OCI-LY1 (cell line): Measurements from ENCODE around the gene SLC37A1.

ENCODE experiments used
- H2AFZ ChIP-seq: fragments of 200-600 bp; sonication (generic), shearing (Covaris generic); 2 replicates; pipeline ENCODE4 v1.6.0; 2014; ENCODE audit warnings: antibody characterized with exemption, mild to moderate bottlenecking, low read length
- H3F3A ChIP-seq: fragments of 200-600 bp; sonication (generic), shearing (Covaris generic); 2 replicates; pipeline ENCODE4 v1.6.0; 2014; ENCODE audit warnings: mild to moderate bottlenecking, antibody characterized with exemption, low read length, moderate library complexity; ENCODE audit not compliant: insufficient read depth
- H3K27ac ChIP-seq: fragments of 200-600 bp; sonication (generic); 2 replicates; pipeline ENCODE4 v1.5.1; 2014; ENCODE audit warnings: low read length, mixed run types, mild to moderate bottlenecking, low read depth; ENCODE audit not compliant: poor library complexity, severe bottlenecking
- H3K27me3 ChIP-seq: fragments of 200-600 bp; sonication (generic); 2 replicates; pipeline ENCODE4 v1.6.0; 2014; ENCODE audit warnings: antibody characterized with exemption, mild to moderate bottlenecking, low read length, moderate library complexity; ENCODE audit not compliant: insufficient read depth
- H3K36me3 ChIP-seq: fragments of 200-600 bp; sonication (generic); 2 replicates; pipeline ENCODE4 v1.6.1; 2014; ENCODE audit warnings: mild to moderate bottlenecking, antibody characterized with exemption, low read length, moderate library complexity, mixed read lengths; ENCODE audit not compliant: insufficient read depth
- H3K4me1 ChIP-seq: fragments of 200-600 bp; sonication (generic); 2 replicates; pipeline ENCODE4 v1.5.1; 2014; ENCODE audit warnings: mild to moderate bottlenecking, low read length, moderate library complexity; ENCODE audit not compliant: insufficient read depth, severe bottlenecking
- H3K4me2 ChIP-seq: fragments of 200-600 bp; sonication (generic), shearing (Covaris generic); 2 replicates; pipeline ENCODE4 v1.6.1; 2014; ENCODE audit warnings: low read length
- H3K4me3 ChIP-seq: fragments of 200-600 bp; sonication (generic); 2 replicates; pipeline ENCODE4 v1.5.1; 2014; ENCODE audit warnings: low read length, low read depth, mild to moderate bottlenecking, mixed read lengths; ENCODE audit not compliant: poor library complexity, severe bottlenecking
- H3K79me2 ChIP-seq: fragments of 200-600 bp; shearing (Covaris generic); 2 replicates; pipeline ENCODE4 v1.6.1; 2016; ENCODE audit warnings: mixed run types, low read length, mixed read lengths; ENCODE audit not compliant: insufficient read depth
- H3K9ac ChIP-seq: fragments of 200-600 bp; sonication (generic), shearing (Covaris generic); 2 replicates; pipeline ENCODE4 v1.6.1; 2014; ENCODE audit warnings: mild to moderate bottlenecking, low read length, mixed read lengths
- H3K9me2 ChIP-seq: fragments of 200-600 bp; sonication (generic), shearing (Covaris generic); 2 replicates; pipeline ENCODE4 v1.6.1; 2014; ENCODE audit warnings: low read depth, mild to moderate bottlenecking, low read length, mixed read lengths
- H3K9me3 ChIP-seq: fragments of 200-600 bp; shearing (Covaris generic); 2 replicates; pipeline ENCODE4 v1.6.1; 2014; ENCODE audit warnings: low read length, mixed read lengths
- H4K20me1 ChIP-seq: fragments of 200-600 bp; sonication (generic), shearing (Covaris generic); 2 replicates; pipeline ENCODE4 v1.6.0; 2016; ENCODE audit warnings: mild to moderate bottlenecking, low read length; ENCODE audit not compliant: insufficient read depth
- CTCF ChIP-seq: fragments of 200-600 bp; sonication (generic), shearing (Covaris generic); IDR thresholded peaks from 2 replicates; pipeline ENCODE4 v1.5.1; 2017; ENCODE audit warnings: mild to moderate bottlenecking, antibody characterized with exemption, low read length, moderate library complexity, mixed read lengths
- EZH2 ChIP-seq: fragments of 200-600 bp; sonication (generic), shearing (Covaris generic); IDR thresholded peaks from 2 replicates; pipeline ENCODE4 v1.8.0; 2017; ENCODE audit warnings: borderline replicate concordance, mixed run types, mild to moderate bottlenecking, antibody characterized with exemption, low read length, moderate library complexity, mixed read lengths

Gene SLC37A1

GRCh38 chr21:42530167-42530518, 16.5 kb downstream of the SLC37A1 start:
- H3K27me3 ChIP-seq: no peaks in the 10 kb centered on the region
- H3K4me3 ChIP-seq: peak overlapping the region; percentile 65
- no peaks in the 10 kb centered on the region for H3K9me3 ChIP-seq
- 0 out of 2 replicates have a peak, but pooled peaks cover 7% of the 10 kb centered on the region for H3F3A ChIP-seq
- H3K9ac ChIP-seq: peak overlapping the region; percentile 21; the same call in 1 of the 2 replicates
- H3K9me2 ChIP-seq: no peaks in the 10 kb centered on the region
- no peak for TF ChIP-seq CTCF
- H4K20me1 ChIP-seq: no peaks in the 10 kb centered on the region
- peak overlapping the region; percentile 98 for H3K27ac ChIP-seq
- H2AFZ ChIP-seq: no peak overlapping the region
- peaks cover 7% of the 10 kb centered on the region; the same call in 1 of the 2 replicates for H3K79me2 ChIP-seq
- peaks cover 100% of the 10 kb centered on the region for H3K4me1 ChIP-seq
- peak overlapping the region; percentile 86 for H3K4me2 ChIP-seq
- peaks cover 5% of the 10 kb centered on the region; the same call in 1 of the 2 replicates for H3K36me3 ChIP-seq

- Histone ChIP-seq H3K9me3 (no peaks in the 10 kb centered on the region), H3K79me2 (peaks cover 7% of the 10 kb centered on the region; the same call in 1 of the 2 replicates), H4K20me1 (no peaks in the 10 kb centered on the region), H3K4me1 (peaks cover 100% of the 10 kb centered on the region), H3K27ac (peak overlapping the region; percentile 98), H3K4me2 (peak overlapping the region; percentile 86), H3F3A (0 out of 2 replicates have a peak, but pooled peaks cover 7% of the 10 kb centered on the region), H2AFZ (no peak overlapping the region), H3K9ac (peak overlapping the region; percentile 78), H3K36me3 (peaks cover 5% of the 10 kb centered on the region; the same call in 1 of the 2 replicates), H3K9me2 (no peaks in the 10 kb centered on the region), H3K27me3 (no peaks in the 10 kb centered on the region), H3K4me3 (peak overlapping the region; percentile 65)
- TF ChIP-seq CTCF (no peak), EZH2 (no peak)
These were observed 18.1 kb downstream of the SLC37A1 start for GRCh38 chr21:42531771-42532170.

- Histone ChIP-seq H3K9me3 (no peaks in the 10 kb centered on the region), H3F3A (0 out of 2 replicates have a peak, but pooled peaks cover 5% of the 10 kb centered on the region), H3K27ac (peak overlapping the region; percentile 98), H4K20me1 (no peaks in the 10 kb centered on the region), H3K27me3 (no peaks in the 10 kb centered on the region), H3K36me3 (peaks cover 5% of the 10 kb centered on the region; the same call in 1 of the 2 replicates), H3K4me1 (peaks cover 100% of the 10 kb centered on the region), H3K9me2 (no peaks in the 10 kb centered on the region), H3K9ac (peak overlapping the region; percentile 78), H2AFZ (no peak overlapping the region), H3K4me3 (peak overlapping the region; percentile 65), H3K79me2 (peaks cover 7% of the 10 kb centered on the region; the same call in 1 of the 2 replicates), H3K4me2 (peak overlapping the region; percentile 86)
- TF ChIP-seq CTCF: no peak
- TF ChIP-seq EZH2: no peak
These were observed 19.0 kb downstream of the SLC37A1 start for GRCh38 chr21:42532466-42533181.
